ENCODE results near the gene CTPS1. TPM values are rescaled to one million over a fixed set of nuclear protein-coding genes. Genes with fewer than 3 reads are reported as not detected.

The CTPS1 gene
- total RNA-seq, 1 donor from 2014 or later = 91.4 TPM

GRCh38 chr1:40987439-40988276, 8.2 kb downstream of the CTPS1 start:
- Histone ChIP-seq H3K27ac (ENCODE audit: low read depth, low read length) (no peak overlapping the region), H3K9ac (ENCODE audit: low read length) (no peak overlapping the region), H3K4me1 (ENCODE audit: insufficient read depth, low read length) (peaks cover 23% of the 10 kb centered on the region), H4K20me1 (ENCODE audit: insufficient read depth, low read length) (peaks cover 83% of the 10 kb centered on the region), H3K36me3 (ENCODE audit: insufficient read depth, low read length) (peaks cover 82% of the 10 kb centered on the region), H3K4me2 (ENCODE audit: low read length) (no peak overlapping the region), H2AFZ (ENCODE audit: low read depth, low read length) (no peak overlapping the region), H3K4me3 (ENCODE audit: insufficient read depth, low read depth, low read length) (no peak overlapping the region), H3K79me2 (ENCODE audit: insufficient read depth, low read length) (peaks cover 75% of the 10 kb centered on the region), H3K27me3 (ENCODE audit: insufficient read depth, low read length) (no peaks in the 10 kb centered on the region), H3K9me3 (ENCODE audit: insufficient read depth, low read depth, low read length) (no peaks in the 10 kb centered on the region)
- TF ChIP-seq EZH2 (IDR thresholded peaks at IDR 0.05; ENCODE audit: insufficient read depth, low read length) = no peak
- no peak for TF ChIP-seq CTCF (IDR thresholded peaks at IDR 0.05; ENCODE audit: insufficient read depth, low read depth, low read length)
- Mint-ChIP-seq H3K9me3 (ENCODE audit: unreplicated experiment) (no peaks in the 10 kb centered on the region), H3K4me3 (ENCODE audit: unreplicated experiment) (no peak overlapping the region), H3K27ac (ENCODE audit: unreplicated experiment) (no peak overlapping the region), H3K27me3 (ENCODE audit: low read depth, unreplicated experiment) (no peaks in the 10 kb centered on the region), H3K4me1 (ENCODE audit: low read depth, unreplicated experiment) (peaks cover 34% of the 10 kb centered on the region), H3K36me3 (ENCODE audit: low read depth, unreplicated experiment) (peaks cover 53% of the 10 kb centered on the region)
- no peak for DNase-seq (ENCODE audit: low read depth)
- no peak for FAIRE-seq

GRCh38 chr1:40988280-40988679, 8.8 kb downstream of the CTPS1 start:
- DNase-seq (ENCODE audit: low read depth) (no peak), FAIRE-seq (peak; percentile 5)
- Mint-ChIP-seq H3K4me1 (ENCODE audit: low read depth, unreplicated experiment) (peaks cover 32% of the 10 kb centered on the region), H3K4me3 (ENCODE audit: unreplicated experiment) (no peak overlapping the region), H3K27me3 (ENCODE audit: low read depth, unreplicated experiment) (no peaks in the 10 kb centered on the region), H3K27ac (ENCODE audit: unreplicated experiment) (no peak overlapping the region), H3K9me3 (ENCODE audit: unreplicated experiment) (no peaks in the 10 kb centered on the region), H3K36me3 (ENCODE audit: low read depth, unreplicated experiment) (peaks cover 53% of the 10 kb centered on the region)
- Histone ChIP-seq H3K4me3 (ENCODE audit: insufficient read depth, low read depth, low read length) (no peak overlapping the region), H3K9ac (ENCODE audit: low read length) (no peak overlapping the region), H3K79me2 (ENCODE audit: insufficient read depth, low read length) (peaks cover 73% of the 10 kb centered on the region), H3K4me1 (ENCODE audit: insufficient read depth, low read length) (peaks cover 17% of the 10 kb centered on the region), H3K9me3 (ENCODE audit: insufficient read depth, low read depth, low read length) (no peaks in the 10 kb centered on the region), H4K20me1 (ENCODE audit: insufficient read depth, low read length) (peaks cover 80% of the 10 kb centered on the region), H3K27me3 (ENCODE audit: insufficient read depth, low read length) (no peaks in the 10 kb centered on the region), H2AFZ (ENCODE audit: low read depth, low read length) (no peak overlapping the region), H3K4me2 (ENCODE audit: low read length) (no peak overlapping the region), H3K27ac (ENCODE audit: low read depth, low read length) (no peak overlapping the region), H3K36me3 (ENCODE audit: insufficient read depth, low read length) (peaks cover 86% of the 10 kb centered on the region)
- TF ChIP-seq EZH2 (IDR thresholded peaks at IDR 0.05; ENCODE audit: insufficient read depth, low read length) (no peak), CTCF (IDR thresholded peaks at IDR 0.05; ENCODE audit: insufficient read depth, low read depth, low read length) (no peak)

GRCh38 chr1:40989066-40989465, 9.6 kb downstream of the CTPS1 start:
- no peak overlapping the region for H3K4me3 ChIP-seq (ENCODE audit: insufficient read depth, low read depth, low read length)

More at GRCh38 chr1:40989066-40989465, 9.6 kb downstream of the CTPS1 start:
- H3K4me3 Mint-ChIP-seq (ENCODE audit: unreplicated experiment) = no peak overlapping the region
- Histone ChIP-seq H3K4me1 (ENCODE audit: insufficient read depth, low read length) (peaks cover 9% of the 10 kb centered on the region), H2AFZ (ENCODE audit: low read depth, low read length) (no peak overlapping the region), H3K9ac (ENCODE audit: low read length) (no peak overlapping the region), H3K27ac (ENCODE audit: low read depth, low read length) (no peak overlapping the region), H3K36me3 (ENCODE audit: insufficient read depth, low read length) (peaks cover 89% of the 10 kb centered on the region), H3K79me2 (ENCODE audit: insufficient read depth, low read length) (peaks cover 70% of the 10 kb centered on the region), H3K4me2 (ENCODE audit: low read length) (no peak overlapping the region), H4K20me1 (ENCODE audit: insufficient read depth, low read length) (peaks cover 79% of the 10 kb centered on the region), H3K9me3 (ENCODE audit: insufficient read depth, low read depth, low read length) (no peaks in the 10 kb centered on the region), H3K27me3 (ENCODE audit: insufficient read depth, low read length) (no peaks in the 10 kb centered on the region)
- H3K27ac Mint-ChIP-seq (ENCODE audit: unreplicated experiment) = no peak overlapping the region
- FAIRE-seq (no peak), DNase-seq (ENCODE audit: low read depth) (no peak)
- no peak for TF ChIP-seq CTCF (IDR thresholded peaks at IDR 0.05; ENCODE audit: insufficient read depth, low read depth, low read length)
- TF ChIP-seq EZH2 (IDR thresholded peaks at IDR 0.05; ENCODE audit: insufficient read depth, low read length) = no peak
- no peaks in the 10 kb centered on the region for H3K9me3 Mint-ChIP-seq (ENCODE audit: unreplicated experiment)
- H3K27me3 Mint-ChIP-seq (ENCODE audit: low read depth, unreplicated experiment) = no peaks in the 10 kb centered on the region
- H3K4me1 Mint-ChIP-seq (ENCODE audit: low read depth, unreplicated experiment) = peaks cover 27% of the 10 kb centered on the region
- peaks cover 49% of the 10 kb centered on the region for H3K36me3 Mint-ChIP-seq (ENCODE audit: low read depth, unreplicated experiment)
